HepG2 (cell line): Measurements from ENCODE around the gene FGA. TPM values are rescaled to one million over a fixed set of nuclear protein-coding genes. Genes with fewer than 3 reads are reported as not detected.

Experiments used
- BRCA1 ChIP-seq: sonication (generic); formaldehyde crosslinking; IDR thresholded peaks from 2 replicates; pipeline ENCODE4 v1.4.0; 2020; ENCODE audit warnings: missing genetic modification reagents
- EEA1 ChIP-seq: sonication (generic); formaldehyde crosslinking; IDR thresholded peaks from 2 replicates; pipeline ENCODE4 v1.5.1; 2020; ENCODE audit warnings: mild to moderate bottlenecking, missing genetic modification reagents, borderline replicate concordance
- ELF3 ChIP-seq: IDR thresholded peaks from 2 replicates; pipeline ENCODE4 v1.6.1; 2016; ENCODE audit warnings: missing genetic modification reagents, missing compliant biosample characterization
- KAT8 ChIP-seq: IDR thresholded peaks from 2 replicates; pipeline ENCODE4 v1.6.1; 2016; ENCODE audit warnings: missing genetic modification reagents, missing compliant biosample characterization
- KLF15 ChIP-seq: sonication (generic); formaldehyde crosslinking; IDR thresholded peaks from 2 replicates; pipeline ENCODE4 v1.8.1; 2023; ENCODE audit warnings: borderline replicate concordance, mild to moderate bottlenecking, inconsistent platforms, missing genetic modification reagents, mixed read lengths
- KMT2B ChIP-seq: IDR thresholded peaks from 2 replicates; pipeline ENCODE4 v1.6.1; 2016; ENCODE audit warnings: missing genetic modification reagents, missing compliant biosample characterization
- MXD4 ChIP-seq: IDR thresholded peaks from 2 replicates; pipeline ENCODE4 v1.6.1; 2016; ENCODE audit warnings: mild to moderate bottlenecking, missing biosample characterization, missing genetic modification reagents
- NPAS2 ChIP-seq: sonication (generic); formaldehyde crosslinking; IDR thresholded peaks from 2 replicates; pipeline ENCODE4 v1.8.0; 2022; ENCODE audit warnings: mild to moderate bottlenecking, missing genetic modification reagents, borderline replicate concordance
- POLR2AphosphoS5 ChIP-seq: IDR thresholded peaks from 2 replicates; pipeline ENCODE4 v1.6.1; 2012; ENCODE audit warnings: low read depth, low read length
- SIX4 ChIP-seq: sonication (generic); formaldehyde crosslinking; IDR thresholded peaks from 2 replicates; pipeline ENCODE4 v1.4.0; 2020; ENCODE audit warnings: missing genetic modification reagents
- ZNF143 ChIP-seq: sonication (generic); formaldehyde crosslinking; IDR thresholded peaks from 2 replicates; pipeline ENCODE4 v1.4.0; 2020; ENCODE audit warnings: missing genetic modification reagents
- ZNF781 ChIP-seq: sonication (generic); formaldehyde crosslinking; IDR thresholded peaks from 2 replicates; pipeline ENCODE4 v1.5.1; 2020; ENCODE audit warnings: borderline replicate concordance, mild to moderate bottlenecking, missing genetic modification reagents; ENCODE audit errors: not compliant biosample characterization
- polyA plus RNA-seq, 8 experiments: library from polyadenylated mRNA; depleted of rRNA in 3 of 8; stranded (reverse) in 7 of 8; unstranded in 1 of 8; fragments of >200 nt; fragmentation: Illumina TruSeq in 4 of 8; extraction: Trizol in 4 of 8; gene quantifications; 2 replicates each; pipeline versions ENCODE4 v1.2.1 to v1.2.3, GENCODE V29; 2011 to 2016; ENCODE audit warnings: low read depth in 4 of 8, missing spikeins in 1 of 8, mixed read lengths in 1 of 8; ENCODE audit not compliant: insufficient read depth in 1 of 8
- total RNA-seq, 5 experiments: library from RNA; depleted of rRNA; stranded (reverse); fragments of >200 nt; fragmentation: Illumina TruSeq; extraction: Trizol; gene quantifications; 2 replicates each; pipeline ENCODE4 v1.2.3, GENCODE V29; 2016; ENCODE audit warnings: low read depth in 1 of 5
- TF ChIP-seq, protein P1 (sequence below): fragments of 450-650 bp; IDR thresholded peaks from 2 replicates; pipeline ENCODE4 v1.6.1; 2017
- TF ChIP-seq, protein P2 (sequence below): IDR thresholded peaks from 2 replicates; pipeline ENCODE4 v1.6.1; 2016; ENCODE audit warnings: low read depth
- TF ChIP-seq, protein P3 (sequence below): sonication (generic); formaldehyde crosslinking; IDR thresholded peaks from 2 replicates; pipeline ENCODE4 v1.4.0; 2020; ENCODE audit warnings: missing genetic modification reagents
- TF ChIP-seq, protein P4 (sequence below): sonication (generic); formaldehyde crosslinking; IDR thresholded peaks from 2 replicates; pipeline ENCODE4 v1.9.0; 2021; ENCODE audit warnings: missing genetic modification reagents, borderline replicate concordance
- TF ChIP-seq, protein P5 (sequence below): sonication (generic); formaldehyde crosslinking; IDR thresholded peaks from 2 replicates; pipeline ENCODE4 v1.4.0; 2020; ENCODE audit warnings: missing genetic modification reagents, mild to moderate bottlenecking, borderline replicate concordance

FGA gene
- total and polyA plus RNA-seq, 2 of the 13 experiments (the other 11 are each of a cell fraction or from before 2014, with no cell fraction given): 640 to 1,523 TPM

DNA sequence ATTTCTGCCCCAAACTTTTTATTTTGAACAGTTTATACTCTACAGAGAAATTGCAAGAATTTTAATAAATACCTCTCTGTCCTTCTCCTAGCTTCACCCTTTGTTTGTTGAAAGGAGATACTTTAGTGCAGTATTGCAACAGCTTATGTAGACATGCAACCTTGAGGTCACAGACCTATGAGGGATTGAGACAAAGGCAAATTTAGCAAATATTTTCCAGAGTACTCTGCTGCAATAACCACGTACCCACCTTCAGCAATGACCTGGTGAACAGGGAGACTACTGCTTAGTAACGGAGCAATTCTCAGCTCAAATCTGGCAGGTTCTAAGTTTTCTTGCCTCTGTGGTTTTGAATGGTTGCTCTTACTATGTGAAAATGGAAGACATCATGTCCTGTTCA is 13.2 kb downstream of the FGA start (continued):
- TF ChIP-seq, protein P1, sequence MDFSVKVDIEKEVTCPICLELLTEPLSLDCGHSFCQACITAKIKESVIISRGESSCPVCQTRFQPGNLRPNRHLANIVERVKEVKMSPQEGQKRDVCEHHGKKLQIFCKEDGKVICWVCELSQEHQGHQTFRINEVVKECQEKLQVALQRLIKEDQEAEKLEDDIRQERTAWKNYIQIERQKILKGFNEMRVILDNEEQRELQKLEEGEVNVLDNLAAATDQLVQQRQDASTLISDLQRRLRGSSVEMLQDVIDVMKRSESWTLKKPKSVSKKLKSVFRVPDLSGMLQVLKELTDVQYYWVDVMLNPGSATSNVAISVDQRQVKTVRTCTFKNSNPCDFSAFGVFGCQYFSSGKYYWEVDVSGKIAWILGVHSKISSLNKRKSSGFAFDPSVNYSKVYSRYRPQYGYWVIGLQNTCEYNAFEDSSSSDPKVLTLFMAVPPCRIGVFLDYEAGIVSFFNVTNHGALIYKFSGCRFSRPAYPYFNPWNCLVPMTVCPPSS: no peak
- TF ChIP-seq POLR2AphosphoS5 (no peak), KMT2B (peak; percentile 22; the same call in 1 of the 2 replicates), KAT8 (CRISPR knock-in tag) (peak; percentile 72), NPAS2 (CRISPR knock-in tag) (no peak), KLF15 (CRISPR knock-in tag) (no peak), SIX4 (CRISPR knock-in tag) (peak; percentile 98), ELF3 (CRISPR knock-in tag) (peak; percentile 48; the same call in 1 of the 2 replicates), BRCA1 (CRISPR knock-in tag) (no peak), EEA1 (CRISPR knock-in tag) (no peak), ZNF781 (CRISPR knock-in tag) (no peak), MXD4 (CRISPR knock-in tag) (no peak), ZNF143 (CRISPR knock-in tag) (no peak)
- TF ChIP-seq, protein P2, sequence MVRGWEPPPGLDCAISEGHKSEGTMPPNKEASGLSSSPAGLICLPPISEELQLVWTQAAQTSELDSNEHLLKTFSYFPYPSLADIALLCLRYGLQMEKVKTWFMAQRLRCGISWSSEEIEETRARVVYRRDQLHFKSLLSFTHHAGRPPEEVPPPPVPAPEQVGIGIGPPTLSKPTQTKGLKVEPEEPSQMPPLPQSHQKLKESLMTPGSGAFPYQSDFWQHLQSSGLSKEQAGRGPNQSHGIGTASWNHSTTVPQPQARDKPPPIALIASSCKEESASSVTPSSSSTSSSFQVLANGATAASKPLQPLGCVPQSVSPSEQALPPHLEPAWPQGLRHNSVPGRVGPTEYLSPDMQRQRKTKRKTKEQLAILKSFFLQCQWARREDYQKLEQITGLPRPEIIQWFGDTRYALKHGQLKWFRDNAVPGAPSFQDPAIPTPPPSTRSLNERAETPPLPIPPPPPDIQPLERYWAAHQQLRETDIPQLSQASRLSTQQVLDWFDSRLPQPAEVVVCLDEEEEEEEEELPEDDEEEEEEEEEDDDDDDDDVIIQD (CRISPR knock-in tag): peak; percentile 66; the same call in 1 of the 2 replicates
- TF ChIP-seq, protein P3, sequence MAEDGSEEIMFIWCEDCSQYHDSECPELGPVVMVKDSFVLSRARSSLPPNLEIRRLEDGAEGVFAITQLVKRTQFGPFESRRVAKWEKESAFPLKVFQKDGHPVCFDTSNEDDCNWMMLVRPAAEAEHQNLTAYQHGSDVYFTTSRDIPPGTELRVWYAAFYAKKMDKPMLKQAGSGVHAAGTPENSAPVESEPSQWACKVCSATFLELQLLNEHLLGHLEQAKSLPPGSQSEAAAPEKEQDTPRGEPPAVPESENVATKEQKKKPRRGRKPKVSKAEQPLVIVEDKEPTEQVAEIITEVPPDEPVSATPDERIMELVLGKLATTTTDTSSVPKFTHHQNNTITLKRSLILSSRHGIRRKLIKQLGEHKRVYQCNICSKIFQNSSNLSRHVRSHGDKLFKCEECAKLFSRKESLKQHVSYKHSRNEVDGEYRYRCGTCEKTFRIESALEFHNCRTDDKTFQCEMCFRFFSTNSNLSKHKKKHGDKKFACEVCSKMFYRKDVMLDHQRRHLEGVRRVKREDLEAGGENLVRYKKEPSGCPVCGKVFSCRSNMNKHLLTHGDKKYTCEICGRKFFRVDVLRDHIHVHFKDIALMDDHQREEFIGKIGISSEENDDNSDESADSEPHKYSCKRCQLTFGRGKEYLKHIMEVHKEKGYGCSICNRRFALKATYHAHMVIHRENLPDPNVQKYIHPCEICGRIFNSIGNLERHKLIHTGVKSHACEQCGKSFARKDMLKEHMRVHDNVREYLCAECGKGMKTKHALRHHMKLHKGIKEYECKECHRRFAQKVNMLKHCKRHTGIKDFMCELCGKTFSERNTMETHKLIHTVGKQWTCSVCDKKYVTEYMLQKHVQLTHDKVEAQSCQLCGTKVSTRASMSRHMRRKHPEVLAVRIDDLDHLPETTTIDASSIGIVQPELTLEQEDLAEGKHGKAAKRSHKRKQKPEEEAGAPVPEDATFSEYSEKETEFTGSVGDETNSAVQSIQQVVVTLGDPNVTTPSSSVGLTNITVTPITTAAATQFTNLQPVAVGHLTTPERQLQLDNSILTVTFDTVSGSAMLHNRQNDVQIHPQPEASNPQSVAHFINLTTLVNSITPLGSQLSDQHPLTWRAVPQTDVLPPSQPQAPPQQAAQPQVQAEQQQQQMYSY: no peak
- TF ChIP-seq, protein P4, sequence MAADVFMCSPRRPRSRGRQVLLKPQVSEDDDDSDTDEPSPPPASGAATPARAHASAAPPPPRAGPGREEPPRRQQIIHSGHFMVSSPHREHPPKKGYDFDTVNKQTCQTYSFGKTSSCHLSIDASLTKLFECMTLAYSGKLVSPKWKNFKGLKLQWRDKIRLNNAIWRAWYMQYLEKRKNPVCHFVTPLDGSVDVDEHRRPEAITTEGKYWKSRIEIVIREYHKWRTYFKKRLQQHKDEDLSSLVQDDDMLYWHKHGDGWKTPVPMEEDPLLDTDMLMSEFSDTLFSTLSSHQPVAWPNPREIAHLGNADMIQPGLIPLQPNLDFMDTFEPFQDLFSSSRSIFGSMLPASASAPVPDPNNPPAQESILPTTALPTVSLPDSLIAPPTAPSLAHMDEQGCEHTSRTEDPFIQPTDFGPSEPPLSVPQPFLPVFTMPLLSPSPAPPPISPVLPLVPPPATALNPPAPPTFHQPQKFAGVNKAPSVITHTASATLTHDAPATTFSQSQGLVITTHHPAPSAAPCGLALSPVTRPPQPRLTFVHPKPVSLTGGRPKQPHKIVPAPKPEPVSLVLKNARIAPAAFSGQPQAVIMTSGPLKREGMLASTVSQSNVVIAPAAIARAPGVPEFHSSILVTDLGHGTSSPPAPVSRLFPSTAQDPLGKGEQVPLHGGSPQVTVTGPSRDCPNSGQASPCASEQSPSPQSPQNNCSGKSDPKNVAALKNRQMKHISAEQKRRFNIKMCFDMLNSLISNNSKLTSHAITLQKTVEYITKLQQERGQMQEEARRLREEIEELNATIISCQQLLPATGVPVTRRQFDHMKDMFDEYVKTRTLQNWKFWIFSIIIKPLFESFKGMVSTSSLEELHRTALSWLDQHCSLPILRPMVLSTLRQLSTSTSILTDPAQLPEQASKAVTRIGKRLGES: no peak
- TF ChIP-seq, protein P5, sequence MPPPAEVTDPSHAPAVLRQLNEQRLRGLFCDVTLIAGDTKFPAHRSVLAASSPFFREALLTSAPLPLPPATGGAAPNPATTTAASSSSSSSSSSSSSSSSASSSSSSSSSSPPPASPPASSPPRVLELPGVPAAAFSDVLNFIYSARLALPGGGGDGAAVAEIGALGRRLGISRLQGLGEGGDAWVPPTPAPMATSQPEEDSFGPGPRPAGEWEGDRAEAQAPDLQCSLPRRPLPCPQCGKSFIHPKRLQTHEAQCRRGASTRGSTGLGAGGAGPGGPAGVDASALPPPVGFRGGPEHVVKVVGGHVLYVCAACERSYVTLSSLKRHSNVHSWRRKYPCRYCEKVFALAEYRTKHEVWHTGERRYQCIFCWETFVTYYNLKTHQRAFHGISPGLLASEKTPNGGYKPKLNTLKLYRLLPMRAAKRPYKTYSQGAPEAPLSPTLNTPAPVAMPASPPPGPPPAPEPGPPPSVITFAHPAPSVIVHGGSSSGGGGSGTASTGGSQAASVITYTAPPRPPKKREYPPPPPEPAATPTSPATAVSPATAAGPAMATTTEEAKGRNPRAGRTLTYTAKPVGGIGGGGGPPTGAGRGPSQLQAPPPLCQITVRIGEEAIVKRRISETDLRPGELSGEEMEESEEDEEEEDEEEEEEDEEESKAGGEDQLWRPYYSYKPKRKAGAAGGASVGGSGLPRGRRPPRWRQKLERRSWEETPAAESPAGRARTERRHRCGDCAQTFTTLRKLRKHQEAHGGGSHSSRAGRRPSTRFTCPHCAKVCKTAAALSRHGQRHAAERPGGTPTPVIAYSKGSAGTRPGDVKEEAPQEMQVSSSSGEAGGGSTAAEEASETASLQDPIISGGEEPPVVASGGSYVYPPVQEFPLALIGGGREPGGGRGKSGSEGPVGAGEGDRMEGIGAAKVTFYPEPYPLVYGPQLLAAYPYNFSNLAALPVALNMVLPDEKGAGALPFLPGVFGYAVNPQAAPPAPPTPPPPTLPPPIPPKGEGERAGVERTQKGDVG: no peak
